Fibroblast of villous mesenchyme (primary cell): Measurements from ENCODE around the gene SPINK5. TPM values are rescaled to one million over a fixed set of nuclear protein-coding genes. Genes with fewer than 3 reads are reported as not detected.
A peak's percentile ranks its signal among the peaks of the same experiment; 100 is the strongest.

Source experiments
- DNase-seq: peaks from one replicate; pipeline ENCODE4 v3.0.0-alpha.2; 2010; ENCODE audit warnings: low read depth
- H3K4me3 ChIP-seq: 2 replicates; pipeline ENCODE4 v1.5.1; 2011; ENCODE audit warnings: low read depth, mild to moderate bottlenecking, low read length
- CTCF ChIP-seq: IDR thresholded peaks from 2 replicates; pipeline ENCODE4 v1.5.1; 2012; ENCODE audit warnings: low read depth, mild to moderate bottlenecking, low read length; ENCODE audit not compliant: insufficient read depth
- total RNA-seq: library from RNA; depleted of rRNA; stranded (reverse); fragments of >200 nt; gene quantifications from 2 replicates; pipeline ENCODE4 v1.2.3, GENCODE V29; 2012

Gene SPINK5
- total RNA-seq, 1 donor: not detected

- DNase-seq: no peak
- TF ChIP-seq CTCF: no peak
- H3K4me3 ChIP-seq: no peak overlapping the region
Measured at GRCh38 chr5:148075529-148075928, 11.7 kb downstream of the SPINK5 start.

- no peak for TF ChIP-seq CTCF
- DNase-seq: no peak
- H3K4me3 ChIP-seq: no peak overlapping the region
Measured at GRCh38 chr5:148083203-148083602, 19.4 kb downstream of the SPINK5 start.

GRCh38 chr5:148084269-148084668, 20.5 kb downstream of the SPINK5 start:
- no peak for TF ChIP-seq CTCF
- H3K4me3 ChIP-seq: no peak overlapping the region
- DNase-seq: no peak

GRCh38 chr5:148085310-148085709, 21.5 kb downstream of the SPINK5 start:
- DNase-seq: no peak
- H3K4me3 ChIP-seq: no peak overlapping the region
- no peak for TF ChIP-seq CTCF

- no peak for TF ChIP-seq CTCF
- no peak overlapping the region for H3K4me3 ChIP-seq
- DNase-seq: peak; percentile 4
Measured at GRCh38 chr5:148085977-148086705, 22.4 kb downstream of the SPINK5 start.

- no peak for TF ChIP-seq CTCF
- H3K4me3 ChIP-seq: no peak overlapping the region
- DNase-seq: no peak
Measured at GRCh38 chr5:148090146-148090772, 26.5 kb downstream of the SPINK5 start.
